Measurements from ENCODE around the gene AKT1. TPM values are rescaled to one million over a fixed set of nuclear protein-coding genes. Genes with fewer than 3 reads are reported as not detected.

The AKT1 gene
- total and polyA plus RNA-seq, 12 donors = 66.4 to 300 (median 195) TPM

DNA sequence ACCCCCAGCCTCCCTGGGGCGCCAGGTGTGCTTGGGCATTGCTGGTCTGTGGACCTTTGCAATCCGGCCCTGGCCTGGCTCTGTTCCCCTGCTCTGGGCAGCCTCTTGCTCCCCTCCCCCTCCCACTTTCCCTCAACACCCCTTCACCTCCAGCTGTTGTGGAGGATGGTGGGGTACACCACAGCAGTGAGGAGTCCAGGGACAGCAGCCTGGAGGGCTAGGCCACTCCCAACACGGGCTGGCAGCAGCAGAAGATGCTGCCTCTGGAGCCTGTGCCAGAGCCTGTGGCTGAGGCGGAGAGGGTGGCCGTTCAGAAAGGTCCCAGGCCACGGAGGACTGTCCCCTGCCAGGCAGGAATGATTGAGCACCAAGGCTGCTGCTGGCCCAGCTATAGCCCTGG lies 12.9 kb upstream of the AKT1 start:
- WGBS, 4 donors = 68 to 82% (median 79%) methylated on average over 3 to 6 of the region's 6 CpGs
- Histone ChIP-seq H3K4me3 (no peak overlapping the region), H3K36me3 (replicated peaks in 1 of 2) (no peaks in the 10 kb centered on the region), H3K27ac (no peak overlapping the region), H3K9me3 (replicated peaks in 1 of 3) (no peaks in the 10 kb centered on the region), H3K4me1 (replicated peaks in 1 of 2) (no peaks in the 10 kb centered on the region), H3K27me3 (no peaks in the 10 kb centered on the region)
- TF ChIP-seq POLR2A (IDR thresholded peaks at IDR 0.05) = no peak
- TF ChIP-seq, protein P1, sequence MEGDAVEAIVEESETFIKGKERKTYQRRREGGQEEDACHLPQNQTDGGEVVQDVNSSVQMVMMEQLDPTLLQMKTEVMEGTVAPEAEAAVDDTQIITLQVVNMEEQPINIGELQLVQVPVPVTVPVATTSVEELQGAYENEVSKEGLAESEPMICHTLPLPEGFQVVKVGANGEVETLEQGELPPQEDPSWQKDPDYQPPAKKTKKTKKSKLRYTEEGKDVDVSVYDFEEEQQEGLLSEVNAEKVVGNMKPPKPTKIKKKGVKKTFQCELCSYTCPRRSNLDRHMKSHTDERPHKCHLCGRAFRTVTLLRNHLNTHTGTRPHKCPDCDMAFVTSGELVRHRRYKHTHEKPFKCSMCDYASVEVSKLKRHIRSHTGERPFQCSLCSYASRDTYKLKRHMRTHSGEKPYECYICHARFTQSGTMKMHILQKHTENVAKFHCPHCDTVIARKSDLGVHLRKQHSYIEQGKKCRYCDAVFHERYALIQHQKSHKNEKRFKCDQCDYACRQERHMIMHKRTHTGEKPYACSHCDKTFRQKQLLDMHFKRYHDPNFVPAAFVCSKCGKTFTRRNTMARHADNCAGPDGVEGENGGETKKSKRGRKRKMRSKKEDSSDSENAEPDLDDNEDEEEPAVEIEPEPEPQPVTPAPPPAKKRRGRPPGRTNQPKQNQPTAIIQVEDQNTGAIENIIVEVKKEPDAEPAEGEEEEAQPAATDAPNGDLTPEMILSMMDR (IDR thresholded peaks at IDR 0.05) = no peak
- no peak for DNase-seq
- intact Hi-C loops (cut with DNase I) = no loop called here

DNA sequence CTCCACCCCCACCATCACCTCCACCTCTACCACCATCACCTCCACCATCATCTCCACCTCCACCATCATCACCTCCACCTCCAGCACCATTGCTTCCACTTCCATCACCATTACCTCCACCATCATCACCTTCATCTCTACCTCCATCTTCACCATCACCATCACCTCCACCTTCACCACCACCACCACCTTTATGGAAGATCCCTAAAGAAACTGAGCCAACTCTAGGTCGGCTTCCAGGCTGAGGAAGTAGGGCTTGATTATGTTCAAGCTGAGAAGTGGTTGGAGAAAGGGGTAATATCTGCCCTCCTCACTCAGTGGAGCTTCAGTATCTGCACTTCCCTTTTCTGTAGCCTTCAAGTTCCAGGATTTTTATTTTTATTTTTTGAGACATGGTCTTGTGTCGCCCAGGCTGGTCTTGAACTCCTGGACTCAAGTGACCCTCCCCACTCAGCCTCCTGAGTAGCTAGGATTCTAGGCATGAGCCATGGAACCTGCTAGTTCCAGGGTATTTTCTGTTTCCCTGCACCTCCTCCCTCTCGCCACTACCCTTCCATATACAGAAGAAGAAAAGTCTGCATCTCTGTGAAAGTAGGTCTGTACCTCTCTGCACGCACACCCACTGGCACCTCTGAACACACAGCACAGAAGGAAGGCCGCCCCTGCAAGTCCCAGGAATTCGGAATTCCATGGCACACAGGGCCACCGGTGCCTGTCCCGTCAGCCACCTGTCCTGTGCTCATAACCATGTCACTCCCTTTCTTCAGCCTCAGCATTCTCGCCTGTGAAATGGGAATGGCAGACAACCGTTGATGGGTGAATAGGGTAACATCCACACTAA lies 11.3 kb upstream of the AKT1 start:
- 84 to 87% (median 86%) methylated on average over 9 to 10 of the region's 10 CpGs for whole genome bisulfite sequencing, 4 donors

DNA sequence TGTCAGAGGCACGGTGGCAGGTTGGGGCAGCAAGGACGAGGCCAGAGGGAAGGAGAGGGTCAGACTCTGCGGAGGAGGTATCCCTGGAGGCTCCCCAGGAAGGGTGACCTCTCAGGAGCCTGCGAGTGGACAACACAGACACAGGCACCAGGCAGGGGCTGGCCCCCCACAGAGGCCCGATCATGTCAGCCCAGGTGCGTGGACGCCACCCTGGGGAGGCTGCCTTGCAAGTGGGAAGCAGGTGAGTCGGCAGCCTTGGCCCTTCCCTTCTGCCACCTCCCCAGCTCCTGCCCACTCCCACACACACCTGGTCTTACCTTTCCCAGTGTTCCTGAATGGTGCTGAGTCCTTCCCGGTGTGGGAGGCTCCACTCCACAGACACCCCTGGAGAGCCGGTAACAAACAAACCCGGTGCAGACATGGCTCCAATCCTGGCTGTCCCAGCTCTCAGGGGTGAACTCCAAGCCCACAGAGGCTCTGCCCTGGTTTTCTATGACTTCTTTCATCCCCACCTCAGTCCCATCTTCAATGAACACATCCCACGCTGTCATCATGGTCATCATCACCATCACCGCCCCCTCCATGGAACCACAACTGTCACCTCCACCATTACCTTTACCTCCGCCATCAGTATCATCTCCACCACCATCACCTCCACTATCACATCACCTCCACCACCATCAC lies 10.5 kb upstream of the AKT1 start:
- WGBS, 4 donors = 87 to 94% (median 90%) methylated on average over 11 to 14 of the region's 14 CpGs
- peaks cover 6 to 10% of the 10 kb centered on the region in 2 donors for H3K4me1 ChIP-seq (replicated peaks in 1 of 2)
- no peaks in the 10 kb centered on the region for H3K9me3 ChIP-seq (replicated peaks in 1 of 3)
- intact Hi-C loops (cut with DNase I) = no loop called here
- H3K4me3 ChIP-seq = no peak overlapping the region
- no peaks in the 10 kb centered on the region for H3K27me3 ChIP-seq
- no peak for TF ChIP-seq POLR2A (IDR thresholded peaks at IDR 0.05)
- TF ChIP-seq, protein P1 (IDR thresholded peaks at IDR 0.05) = no peak
- no peaks in the 10 kb centered on the region for H3K36me3 ChIP-seq (replicated peaks in 1 of 2)
- no peak overlapping the region for H3K27ac ChIP-seq
- DNase-seq = peak in 1 of 7 donors; percentile 5

More for the DNA sequence above, 11.3 kb upstream of the AKT1 start:
- no peak for TF ChIP-seq POLR2A (IDR thresholded peaks at IDR 0.05)
- TF ChIP-seq, protein P1 (IDR thresholded peaks at IDR 0.05) = no peak
- no peak overlapping the region for H3K27ac ChIP-seq
- no peaks in the 10 kb centered on the region for H3K9me3 ChIP-seq (replicated peaks in 1 of 3)
- no peak for DNase-seq
- intact Hi-C loops (cut with DNase I) = no loop called here
- H3K4me3 ChIP-seq = no peak overlapping the region
- H3K27me3 ChIP-seq = no peaks in the 10 kb centered on the region
- H3K4me1 ChIP-seq (replicated peaks in 1 of 2) = peaks cover 0 to 2% of the 10 kb centered on the region in 2 donors
- no peaks in the 10 kb centered on the region for H3K36me3 ChIP-seq (replicated peaks in 1 of 2)

DNA sequence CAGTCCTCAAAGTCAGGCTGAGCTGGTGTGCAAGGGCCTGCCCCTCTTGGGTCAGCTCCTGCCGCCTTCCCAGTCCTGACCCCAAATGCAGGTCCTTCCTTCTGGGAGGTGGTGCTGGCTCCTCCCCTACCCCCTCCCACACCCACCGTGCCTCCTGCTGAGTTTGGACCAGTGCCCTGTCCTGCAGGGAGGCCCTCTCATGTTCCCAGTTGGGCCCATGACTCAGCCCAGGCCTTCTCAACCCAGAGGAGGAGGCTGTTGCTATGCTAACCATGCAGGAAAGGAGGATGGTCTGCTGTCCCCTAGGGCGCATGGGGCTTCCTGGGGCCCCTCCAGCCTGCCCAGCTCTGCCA lies 9.8 kb upstream of the AKT1 start:
- WGBS, 4 donors = 44 to 57% (median 52%) methylated on average over 2 to 3 of the region's 3 CpGs

More for the DNA sequence above, 9.8 kb upstream of the AKT1 start:
- H3K27me3 ChIP-seq = no peaks in the 10 kb centered on the region
- H3K27ac ChIP-seq = no peak overlapping the region
- H3K4me3 ChIP-seq = no peak overlapping the region
- intact Hi-C loops (cut with DNase I) = no loop called here
- DNase-seq = peak in 3 of 7 donors; percentile 31 to 70 (median 34)
- H3K9me3 ChIP-seq (replicated peaks in 1 of 3) = no peaks in the 10 kb centered on the region
- no peaks in the 10 kb centered on the region for H3K36me3 ChIP-seq (replicated peaks in 1 of 2)
- peaks cover 8 to 12% of the 10 kb centered on the region in 2 donors for H3K4me1 ChIP-seq (replicated peaks in 1 of 2)
- no peak for TF ChIP-seq POLR2A (IDR thresholded peaks at IDR 0.05)
- TF ChIP-seq, protein P1 (IDR thresholded peaks at IDR 0.05) = no peak
